Measurements from ENCODE around the gene NSG2.

DNA sequence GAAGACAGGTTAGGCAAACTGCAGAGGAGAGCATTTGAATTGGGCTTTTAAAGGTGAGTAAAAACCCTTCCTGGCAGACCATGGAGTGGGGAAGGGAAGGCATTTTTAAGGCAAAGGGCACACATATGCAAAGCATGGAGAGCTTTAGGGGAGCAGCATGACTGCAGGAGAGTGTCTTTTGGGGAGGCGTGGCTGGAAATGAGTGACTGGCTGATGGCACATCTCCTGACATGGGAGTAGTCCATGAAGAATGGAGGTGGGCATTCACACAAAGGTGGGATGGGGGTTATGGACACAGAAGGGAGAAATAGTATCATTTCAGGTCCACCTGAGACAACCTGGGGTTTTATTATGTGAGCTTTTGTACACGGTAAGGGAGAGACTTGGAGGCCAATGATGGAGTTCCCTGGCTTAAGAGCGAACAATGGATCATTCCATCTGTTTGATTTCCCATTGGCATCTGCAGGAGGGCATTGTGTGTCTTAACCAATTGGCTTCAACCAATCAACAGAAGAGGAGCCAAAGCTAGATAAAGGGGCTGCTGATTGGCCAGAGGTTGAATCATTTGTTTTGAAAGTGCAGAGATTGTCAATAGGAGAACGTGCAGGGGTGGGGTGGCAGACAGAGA lies 2.1 kb downstream of the NSG2 start:
- TF ChIP-seq SP2 (tag by site-specific recombination; IDR thresholded peaks at IDR 0.05) (no peak), KLF1 (tag by site-specific recombination; IDR thresholded peaks at IDR 0.05) (no peak), OSR2 (tag by site-specific recombination; IDR thresholded peaks at IDR 0.05) (no peak)
- TF ChIP-seq, protein P1, sequence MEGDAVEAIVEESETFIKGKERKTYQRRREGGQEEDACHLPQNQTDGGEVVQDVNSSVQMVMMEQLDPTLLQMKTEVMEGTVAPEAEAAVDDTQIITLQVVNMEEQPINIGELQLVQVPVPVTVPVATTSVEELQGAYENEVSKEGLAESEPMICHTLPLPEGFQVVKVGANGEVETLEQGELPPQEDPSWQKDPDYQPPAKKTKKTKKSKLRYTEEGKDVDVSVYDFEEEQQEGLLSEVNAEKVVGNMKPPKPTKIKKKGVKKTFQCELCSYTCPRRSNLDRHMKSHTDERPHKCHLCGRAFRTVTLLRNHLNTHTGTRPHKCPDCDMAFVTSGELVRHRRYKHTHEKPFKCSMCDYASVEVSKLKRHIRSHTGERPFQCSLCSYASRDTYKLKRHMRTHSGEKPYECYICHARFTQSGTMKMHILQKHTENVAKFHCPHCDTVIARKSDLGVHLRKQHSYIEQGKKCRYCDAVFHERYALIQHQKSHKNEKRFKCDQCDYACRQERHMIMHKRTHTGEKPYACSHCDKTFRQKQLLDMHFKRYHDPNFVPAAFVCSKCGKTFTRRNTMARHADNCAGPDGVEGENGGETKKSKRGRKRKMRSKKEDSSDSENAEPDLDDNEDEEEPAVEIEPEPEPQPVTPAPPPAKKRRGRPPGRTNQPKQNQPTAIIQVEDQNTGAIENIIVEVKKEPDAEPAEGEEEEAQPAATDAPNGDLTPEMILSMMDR (tag by site-specific recombination; IDR thresholded peaks at IDR 0.05) = no peak
- TF ChIP-seq, protein P2, sequence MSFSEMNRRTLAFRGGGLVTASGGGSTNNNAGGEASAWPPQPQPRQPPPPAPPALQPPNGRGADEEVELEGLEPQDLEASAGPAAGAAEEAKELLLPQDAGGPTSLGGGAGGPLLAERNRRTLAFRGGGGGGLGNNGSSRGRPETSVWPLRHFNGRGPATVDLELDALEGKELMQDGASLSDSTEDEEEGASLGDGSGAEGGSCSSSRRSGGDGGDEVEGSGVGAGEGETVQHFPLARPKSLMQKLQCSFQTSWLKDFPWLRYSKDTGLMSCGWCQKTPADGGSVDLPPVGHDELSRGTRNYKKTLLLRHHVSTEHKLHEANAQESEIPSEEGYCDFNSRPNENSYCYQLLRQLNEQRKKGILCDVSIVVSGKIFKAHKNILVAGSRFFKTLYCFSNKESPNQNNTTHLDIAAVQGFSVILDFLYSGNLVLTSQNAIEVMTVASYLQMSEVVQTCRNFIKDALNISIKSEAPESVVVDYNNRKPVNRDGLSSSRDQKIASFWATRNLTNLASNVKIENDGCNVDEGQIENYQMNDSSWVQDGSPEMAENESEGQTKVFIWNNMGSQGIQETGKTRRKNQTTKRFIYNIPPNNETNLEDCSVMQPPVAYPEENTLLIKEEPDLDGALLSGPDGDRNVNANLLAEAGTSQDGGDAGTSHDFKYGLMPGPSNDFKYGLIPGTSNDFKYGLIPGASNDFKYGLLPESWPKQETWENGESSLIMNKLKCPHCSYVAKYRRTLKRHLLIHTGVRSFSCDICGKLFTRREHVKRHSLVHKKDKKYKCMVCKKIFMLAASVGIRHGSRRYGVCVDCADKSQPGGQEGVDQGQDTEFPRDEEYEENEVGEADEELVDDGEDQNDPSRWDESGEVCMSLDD (tag by site-specific recombination; IDR thresholded peaks at IDR 0.05) = no peak

Measured in HEK293 (cell line).